HepG2 (cell line): ENCODE results near the gene CS. TPM values are rescaled to one million over a fixed set of nuclear protein-coding genes. Genes with fewer than 3 reads are reported as not detected.

Experiments used
- GATAD1 ChIP-seq: IDR thresholded peaks from 2 replicates; pipeline ENCODE4 v1.6.1; 2016; ENCODE audit warnings: missing genetic modification reagents, missing compliant biosample characterization
- HOXA5 ChIP-seq: sonication (generic); formaldehyde crosslinking; IDR thresholded peaks from 2 replicates; pipeline ENCODE4 v1.4.0; 2020; ENCODE audit warnings: missing genetic modification reagents
- KMT2A ChIP-seq: sonication (generic); formaldehyde crosslinking; IDR thresholded peaks from 2 replicates; pipeline ENCODE4 v1.4.0; 2020; ENCODE audit warnings: missing genetic modification reagents
- LCORL ChIP-seq, 2 experiments: fragments of 450-650 bp in 1 of 2; sonication (generic) in 1 of 2; formaldehyde crosslinking in 1 of 2; IDR thresholded peaks; 2 replicates each; pipeline versions ENCODE4 v1.5.0 to v1.6.1; 2017 to 2020; ENCODE audit warnings: antibody characterized with exemption in 1 of 2, missing genetic modification reagents in 1 of 2
- NONO ChIP-seq, 2 experiments: fragments of 450-650 bp in 1 of 2; sonication (generic) in 1 of 2; formaldehyde crosslinking in 1 of 2; IDR thresholded peaks in 1 of 2; conservative IDR thresholded peaks in 1 of 2; 2 replicates each; pipeline versions ENCODE4 v1.6.1 to v1.8.0; 2017 to 2022; ENCODE audit warnings: mild to moderate bottlenecking in 1 of 2, missing genetic modification reagents in 1 of 2, moderate library complexity in 1 of 2
- ZFY ChIP-seq: sonication (generic); formaldehyde crosslinking; IDR thresholded peaks from 2 replicates; pipeline ENCODE4 v1.4.0; 2020; ENCODE audit warnings: missing genetic modification reagents
- ZMYM4 ChIP-seq: sonication (generic); formaldehyde crosslinking; IDR thresholded peaks from 2 replicates; pipeline ENCODE4 v1.8.1; 2023; ENCODE audit warnings: mild to moderate bottlenecking, missing genetic modification reagents
- ZNF235 ChIP-seq: sonication (generic); formaldehyde crosslinking; IDR thresholded peaks from 2 replicates; pipeline ENCODE4 v1.8.1; 2023; ENCODE audit warnings: mild to moderate bottlenecking, missing genetic modification reagents, borderline replicate concordance
- ZNF333 ChIP-seq: sonication (generic); formaldehyde crosslinking; IDR thresholded peaks from 2 replicates; pipeline ENCODE4 v1.4.0; 2020; ENCODE audit warnings: mild to moderate bottlenecking, missing genetic modification reagents, borderline replicate concordance
- ZNF501 ChIP-seq: sonication (generic); formaldehyde crosslinking; IDR thresholded peaks from 2 replicates; pipeline ENCODE4 v1.5.1; 2020; ENCODE audit warnings: mild to moderate bottlenecking, moderate library complexity, missing genetic modification reagents
- polyA plus RNA-seq, 8 experiments: library from polyadenylated mRNA; depleted of rRNA in 3 of 8; stranded (reverse) in 7 of 8; unstranded in 1 of 8; fragments of >200 nt; fragmentation: Illumina TruSeq in 4 of 8; extraction: Trizol in 4 of 8; gene quantifications; 2 replicates each; pipeline versions ENCODE4 v1.2.1 to v1.2.3, GENCODE V29; 2011 to 2016; ENCODE audit warnings: low read depth in 4 of 8, missing spikeins in 1 of 8, mixed read lengths in 1 of 8; ENCODE audit not compliant: insufficient read depth in 1 of 8
- total RNA-seq, 5 experiments: library from RNA; depleted of rRNA; stranded (reverse); fragments of >200 nt; fragmentation: Illumina TruSeq; extraction: Trizol; gene quantifications; 2 replicates each; pipeline ENCODE4 v1.2.3, GENCODE V29; 2016; ENCODE audit warnings: low read depth in 1 of 5
- TF ChIP-seq, protein P1 (sequence below): sonication (generic); formaldehyde crosslinking; IDR thresholded peaks from 2 replicates; pipeline ENCODE4 v1.5.1; 2020; ENCODE audit warnings: mild to moderate bottlenecking, missing genetic modification reagents, moderate library complexity
- TF ChIP-seq, protein P2 (sequence below): sonication (generic); formaldehyde crosslinking; conservative IDR thresholded peaks from 2 replicates; pipeline ENCODE4 v1.5.0; 2020; ENCODE audit warnings: missing genetic modification reagents
- TF ChIP-seq, protein P3 (sequence below): sonication (generic); formaldehyde crosslinking; IDR thresholded peaks from 2 replicates; pipeline ENCODE4 v1.5.0; 2020; ENCODE audit warnings: mild to moderate bottlenecking, missing genetic modification reagents, borderline replicate concordance
- TF ChIP-seq, protein P4 (sequence below): IDR thresholded peaks from 2 replicates; pipeline ENCODE4 v1.4.0; 2020; ENCODE audit warnings: mild to moderate bottlenecking, missing genetic modification reagents

Gene CS
- total and polyA plus RNA-seq, 2 of the 13 experiments (the other 11 are each of a cell fraction or from before 2014, with no cell fraction given): 173 to 175 TPM

DNA sequence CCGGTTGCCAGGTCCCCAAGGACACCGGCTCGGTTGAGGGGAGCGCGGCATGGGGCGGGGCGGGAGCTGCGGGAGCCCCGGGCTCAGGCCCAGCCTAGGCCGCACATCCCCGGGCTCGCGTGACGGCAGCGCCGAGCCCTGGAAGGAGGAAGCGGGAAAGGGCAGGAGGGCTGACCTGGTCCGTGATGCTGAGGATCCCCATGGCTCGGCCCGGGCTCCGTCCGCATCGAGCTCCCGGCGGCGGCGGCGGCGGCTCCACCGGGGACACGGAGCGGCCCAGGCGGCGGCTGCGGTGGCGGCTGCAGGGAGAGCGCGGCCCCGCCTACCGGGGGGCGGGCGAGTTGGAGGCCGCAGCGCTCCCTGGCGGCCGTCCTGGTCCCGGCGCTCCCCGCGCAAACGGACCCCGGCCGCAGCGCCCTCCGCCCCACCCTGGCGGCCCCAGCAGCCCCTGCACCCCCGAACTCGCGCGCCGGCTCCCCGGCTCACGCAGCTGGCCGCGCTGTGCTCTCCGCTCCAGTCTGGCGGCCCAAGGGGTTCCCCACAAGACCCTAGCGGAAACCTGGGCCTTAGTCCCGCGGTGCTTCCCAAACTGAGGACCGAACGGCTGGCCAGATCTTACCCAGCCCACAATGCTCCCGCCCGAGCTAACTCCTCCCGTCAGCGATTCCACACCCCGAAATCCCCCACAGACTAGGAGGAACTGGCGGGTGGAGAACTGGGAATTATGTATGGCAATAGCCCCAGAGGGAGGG, 41.9 kb downstream of the CS start, which contains the start of gene ANKRD52 (continued):
- TF ChIP-seq, protein P1, sequence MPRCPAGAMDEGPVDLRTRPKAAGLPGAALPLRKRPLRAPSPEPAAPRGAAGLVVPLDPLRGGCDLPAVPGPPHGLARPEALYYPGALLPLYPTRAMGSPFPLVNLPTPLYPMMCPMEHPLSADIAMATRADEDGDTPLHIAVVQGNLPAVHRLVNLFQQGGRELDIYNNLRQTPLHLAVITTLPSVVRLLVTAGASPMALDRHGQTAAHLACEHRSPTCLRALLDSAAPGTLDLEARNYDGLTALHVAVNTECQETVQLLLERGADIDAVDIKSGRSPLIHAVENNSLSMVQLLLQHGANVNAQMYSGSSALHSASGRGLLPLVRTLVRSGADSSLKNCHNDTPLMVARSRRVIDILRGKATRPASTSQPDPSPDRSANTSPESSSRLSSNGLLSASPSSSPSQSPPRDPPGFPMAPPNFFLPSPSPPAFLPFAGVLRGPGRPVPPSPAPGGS (CRISPR knock-in tag): peak; percentile 46; the same call in 1 of the 2 replicates
- TF ChIP-seq ZNF333 (CRISPR knock-in tag): peak; percentile 90; the same call in 1 of the 2 replicates
- peak; percentile 14; the same call in 1 of the 2 replicates for TF ChIP-seq ZNF501 (CRISPR knock-in tag)
- peak; percentile 59; the same call in 1 of the 2 replicates for TF ChIP-seq ZNF235
- TF ChIP-seq HOXA5 (CRISPR knock-in tag): 0 out of 2 replicates have a peak, but pooled peaks have one; percentile 52
- TF ChIP-seq NONO (IDR thresholded peaks at IDR 0.05): no peak
- TF ChIP-seq NONO (CRISPR knock-in tag; conservative IDR thresholded peaks at IDR 0.05): peak; percentile 48; the same call in 1 of the 2 replicates
- TF ChIP-seq ZMYM4: peak; percentile 12; the same call in 1 of the 2 replicates
- TF ChIP-seq, protein P2, sequence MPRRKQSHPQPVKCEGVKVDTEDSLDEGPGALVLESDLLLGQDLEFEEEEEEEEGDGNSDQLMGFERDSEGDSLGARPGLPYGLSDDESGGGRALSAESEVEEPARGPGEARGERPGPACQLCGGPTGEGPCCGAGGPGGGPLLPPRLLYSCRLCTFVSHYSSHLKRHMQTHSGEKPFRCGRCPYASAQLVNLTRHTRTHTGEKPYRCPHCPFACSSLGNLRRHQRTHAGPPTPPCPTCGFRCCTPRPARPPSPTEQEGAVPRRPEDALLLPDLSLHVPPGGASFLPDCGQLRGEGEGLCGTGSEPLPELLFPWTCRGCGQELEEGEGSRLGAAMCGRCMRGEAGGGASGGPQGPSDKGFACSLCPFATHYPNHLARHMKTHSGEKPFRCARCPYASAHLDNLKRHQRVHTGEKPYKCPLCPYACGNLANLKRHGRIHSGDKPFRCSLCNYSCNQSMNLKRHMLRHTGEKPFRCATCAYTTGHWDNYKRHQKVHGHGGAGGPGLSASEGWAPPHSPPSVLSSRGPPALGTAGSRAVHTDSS: 0 out of 2 replicates have a peak, but pooled peaks have one; percentile 24
- 0 out of 2 replicates have a peak, but pooled peaks have one; percentile 37 for TF ChIP-seq KMT2A (CRISPR knock-in tag)
- 0 out of 2 replicates have a peak, but pooled peaks have one; percentile 14 for TF ChIP-seq GATAD1 (CRISPR knock-in tag)
- peak; percentile 99 for TF ChIP-seq ZFY (CRISPR knock-in tag)
- TF ChIP-seq, protein P3, sequence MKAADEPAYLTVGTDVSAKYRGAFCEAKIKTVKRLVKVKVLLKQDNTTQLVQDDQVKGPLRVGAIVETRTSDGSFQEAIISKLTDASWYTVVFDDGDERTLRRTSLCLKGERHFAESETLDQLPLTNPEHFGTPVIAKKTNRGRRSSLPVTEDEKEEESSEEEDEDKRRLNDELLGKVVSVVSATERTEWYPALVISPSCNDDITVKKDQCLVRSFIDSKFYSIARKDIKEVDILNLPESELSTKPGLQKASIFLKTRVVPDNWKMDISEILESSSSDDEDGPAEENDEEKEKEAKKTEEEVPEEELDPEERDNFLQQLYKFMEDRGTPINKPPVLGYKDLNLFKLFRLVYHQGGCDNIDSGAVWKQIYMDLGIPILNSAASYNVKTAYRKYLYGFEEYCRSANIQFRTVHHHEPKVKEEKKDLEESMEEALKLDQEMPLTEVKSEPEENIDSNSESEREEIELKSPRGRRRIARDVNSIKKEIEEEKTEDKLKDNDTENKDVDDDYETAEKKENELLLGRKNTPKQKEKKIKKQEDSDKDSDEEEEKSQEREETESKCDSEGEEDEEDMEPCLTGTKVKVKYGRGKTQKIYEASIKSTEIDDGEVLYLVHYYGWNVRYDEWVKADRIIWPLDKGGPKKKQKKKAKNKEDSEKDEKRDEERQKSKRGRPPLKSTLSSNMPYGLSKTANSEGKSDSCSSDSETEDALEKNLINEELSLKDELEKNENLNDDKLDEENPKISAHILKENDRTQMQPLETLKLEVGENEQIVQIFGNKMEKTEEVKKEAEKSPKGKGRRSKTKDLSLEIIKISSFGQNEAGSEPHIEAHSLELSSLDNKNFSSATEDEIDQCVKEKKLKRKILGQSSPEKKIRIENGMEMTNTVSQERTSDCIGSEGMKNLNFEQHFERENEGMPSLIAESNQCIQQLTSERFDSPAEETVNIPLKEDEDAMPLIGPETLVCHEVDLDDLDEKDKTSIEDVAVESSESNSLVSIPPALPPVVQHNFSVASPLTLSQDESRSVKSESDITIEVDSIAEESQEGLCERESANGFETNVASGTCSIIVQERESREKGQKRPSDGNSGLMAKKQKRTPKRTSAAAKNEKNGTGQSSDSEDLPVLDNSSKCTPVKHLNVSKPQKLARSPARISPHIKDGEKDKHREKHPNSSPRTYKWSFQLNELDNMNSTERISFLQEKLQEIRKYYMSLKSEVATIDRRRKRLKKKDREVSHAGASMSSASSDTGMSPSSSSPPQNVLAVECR (CRISPR knock-in tag): peak; percentile 67
- no peak for TF ChIP-seq LCORL (IDR thresholded peaks at IDR 0.05)
- TF ChIP-seq LCORL (CRISPR knock-in tag; IDR thresholded peaks at IDR 0.05): no peak
- TF ChIP-seq, protein P4, sequence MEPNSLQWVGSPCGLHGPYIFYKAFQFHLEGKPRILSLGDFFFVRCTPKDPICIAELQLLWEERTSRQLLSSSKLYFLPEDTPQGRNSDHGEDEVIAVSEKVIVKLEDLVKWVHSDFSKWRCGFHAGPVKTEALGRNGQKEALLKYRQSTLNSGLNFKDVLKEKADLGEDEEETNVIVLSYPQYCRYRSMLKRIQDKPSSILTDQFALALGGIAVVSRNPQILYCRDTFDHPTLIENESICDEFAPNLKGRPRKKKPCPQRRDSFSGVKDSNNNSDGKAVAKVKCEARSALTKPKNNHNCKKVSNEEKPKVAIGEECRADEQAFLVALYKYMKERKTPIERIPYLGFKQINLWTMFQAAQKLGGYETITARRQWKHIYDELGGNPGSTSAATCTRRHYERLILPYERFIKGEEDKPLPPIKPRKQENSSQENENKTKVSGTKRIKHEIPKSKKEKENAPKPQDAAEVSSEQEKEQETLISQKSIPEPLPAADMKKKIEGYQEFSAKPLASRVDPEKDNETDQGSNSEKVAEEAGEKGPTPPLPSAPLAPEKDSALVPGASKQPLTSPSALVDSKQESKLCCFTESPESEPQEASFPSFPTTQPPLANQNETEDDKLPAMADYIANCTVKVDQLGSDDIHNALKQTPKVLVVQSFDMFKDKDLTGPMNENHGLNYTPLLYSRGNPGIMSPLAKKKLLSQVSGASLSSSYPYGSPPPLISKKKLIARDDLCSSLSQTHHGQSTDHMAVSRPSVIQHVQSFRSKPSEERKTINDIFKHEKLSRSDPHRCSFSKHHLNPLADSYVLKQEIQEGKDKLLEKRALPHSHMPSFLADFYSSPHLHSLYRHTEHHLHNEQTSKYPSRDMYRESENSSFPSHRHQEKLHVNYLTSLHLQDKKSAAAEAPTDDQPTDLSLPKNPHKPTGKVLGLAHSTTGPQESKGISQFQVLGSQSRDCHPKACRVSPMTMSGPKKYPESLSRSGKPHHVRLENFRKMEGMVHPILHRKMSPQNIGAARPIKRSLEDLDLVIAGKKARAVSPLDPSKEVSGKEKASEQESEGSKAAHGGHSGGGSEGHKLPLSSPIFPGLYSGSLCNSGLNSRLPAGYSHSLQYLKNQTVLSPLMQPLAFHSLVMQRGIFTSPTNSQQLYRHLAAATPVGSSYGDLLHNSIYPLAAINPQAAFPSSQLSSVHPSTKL: 0 out of 2 replicates have a peak, but pooled peaks have one; percentile 6
